LNCaP clone FGC (cell line): ENCODE data around the gene CADPS.
A peak's percentile ranks its signal among the peaks of the same experiment; 100 is the strongest.

Source experiments
- DNase-seq: peaks from one replicate; pipeline ENCODE4 v3.0.0-alpha.2; 2011; ENCODE audit warnings: low read depth
- H3K4me3 ChIP-seq: 2 replicates; pipeline ENCODE4 v1.5.1; 2011; ENCODE audit warnings: mild to moderate bottlenecking, low read depth, low read length, control low read depth
- TF ChIP-seq, protein P1 (sequence below): IDR thresholded peaks from 2 replicates; pipeline ENCODE4 v1.5.1; 2012; ENCODE audit warnings: mild to moderate bottlenecking; ENCODE audit not compliant: control insufficient read depth, insufficient read depth; ENCODE audit errors: extremely low read depth

Gene CADPS

DNA sequence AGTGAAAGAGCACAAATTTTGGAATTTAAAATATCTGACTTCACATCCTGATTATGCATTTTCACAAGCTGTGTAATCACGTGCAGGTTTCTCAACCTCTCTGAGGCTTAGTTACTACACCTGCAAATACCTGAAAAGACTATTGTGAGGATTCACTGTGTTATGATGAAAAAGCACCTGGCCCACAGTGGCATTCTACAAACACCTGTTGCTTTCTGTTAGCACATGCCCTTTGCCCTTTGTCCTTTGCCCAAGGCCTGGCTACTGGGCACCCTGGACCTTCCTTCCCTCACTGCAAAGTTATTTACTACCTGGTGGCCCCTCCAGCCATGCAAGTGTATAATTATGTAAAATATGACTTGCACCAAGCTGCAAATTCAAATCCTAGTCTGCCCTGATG is 227.5 kb downstream of the CADPS start:
- no peak overlapping the region for H3K4me3 ChIP-seq
- TF ChIP-seq, protein P1, sequence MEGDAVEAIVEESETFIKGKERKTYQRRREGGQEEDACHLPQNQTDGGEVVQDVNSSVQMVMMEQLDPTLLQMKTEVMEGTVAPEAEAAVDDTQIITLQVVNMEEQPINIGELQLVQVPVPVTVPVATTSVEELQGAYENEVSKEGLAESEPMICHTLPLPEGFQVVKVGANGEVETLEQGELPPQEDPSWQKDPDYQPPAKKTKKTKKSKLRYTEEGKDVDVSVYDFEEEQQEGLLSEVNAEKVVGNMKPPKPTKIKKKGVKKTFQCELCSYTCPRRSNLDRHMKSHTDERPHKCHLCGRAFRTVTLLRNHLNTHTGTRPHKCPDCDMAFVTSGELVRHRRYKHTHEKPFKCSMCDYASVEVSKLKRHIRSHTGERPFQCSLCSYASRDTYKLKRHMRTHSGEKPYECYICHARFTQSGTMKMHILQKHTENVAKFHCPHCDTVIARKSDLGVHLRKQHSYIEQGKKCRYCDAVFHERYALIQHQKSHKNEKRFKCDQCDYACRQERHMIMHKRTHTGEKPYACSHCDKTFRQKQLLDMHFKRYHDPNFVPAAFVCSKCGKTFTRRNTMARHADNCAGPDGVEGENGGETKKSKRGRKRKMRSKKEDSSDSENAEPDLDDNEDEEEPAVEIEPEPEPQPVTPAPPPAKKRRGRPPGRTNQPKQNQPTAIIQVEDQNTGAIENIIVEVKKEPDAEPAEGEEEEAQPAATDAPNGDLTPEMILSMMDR, result no peak
- DNase-seq, result no peak

DNA sequence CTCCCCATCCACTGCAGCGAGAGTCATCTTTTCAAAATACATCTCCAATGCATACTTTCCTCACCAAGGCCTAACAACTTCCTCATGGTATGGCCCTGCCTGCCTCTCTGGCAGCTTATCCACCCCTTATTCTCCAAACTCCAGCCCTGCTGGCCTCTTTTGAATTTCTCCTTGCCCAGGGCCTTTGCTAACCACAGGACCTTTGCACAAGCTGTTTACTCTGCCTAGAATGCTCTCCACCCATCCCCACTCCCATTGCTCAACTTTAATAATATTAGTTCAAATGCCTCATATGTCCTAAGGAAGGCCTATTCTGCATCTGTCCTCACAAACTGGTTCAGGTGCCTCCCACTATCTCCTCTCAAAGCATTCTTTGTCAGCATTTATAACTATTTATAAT is 230.7 kb downstream of the CADPS start:
- H3K4me3 ChIP-seq, result no peak overlapping the region
- DNase-seq, result no peak
- TF ChIP-seq, protein P1, result no peak

DNA sequence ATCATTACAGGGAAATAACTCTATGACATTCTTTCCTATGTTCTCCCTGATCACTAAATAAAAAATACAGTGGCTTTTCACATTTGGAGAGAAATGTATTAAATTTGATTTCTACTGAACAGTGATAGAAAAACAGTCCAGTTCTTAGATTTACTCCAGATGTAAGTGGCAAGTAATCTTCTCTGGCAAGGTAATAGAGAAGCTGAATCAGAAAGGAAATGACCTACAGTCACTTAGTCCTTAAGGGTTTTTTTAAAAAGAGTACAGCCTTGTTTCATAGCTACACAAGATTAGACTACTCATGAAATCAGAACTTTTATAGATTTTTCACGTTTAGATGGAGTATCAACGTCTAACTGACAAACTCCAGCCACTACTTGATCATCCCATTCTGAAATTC is 236.9 kb downstream of the CADPS start:
- DNase-seq, result no peak
- no peak overlapping the region for H3K4me3 ChIP-seq
- TF ChIP-seq, protein P1, result no peak

DNA sequence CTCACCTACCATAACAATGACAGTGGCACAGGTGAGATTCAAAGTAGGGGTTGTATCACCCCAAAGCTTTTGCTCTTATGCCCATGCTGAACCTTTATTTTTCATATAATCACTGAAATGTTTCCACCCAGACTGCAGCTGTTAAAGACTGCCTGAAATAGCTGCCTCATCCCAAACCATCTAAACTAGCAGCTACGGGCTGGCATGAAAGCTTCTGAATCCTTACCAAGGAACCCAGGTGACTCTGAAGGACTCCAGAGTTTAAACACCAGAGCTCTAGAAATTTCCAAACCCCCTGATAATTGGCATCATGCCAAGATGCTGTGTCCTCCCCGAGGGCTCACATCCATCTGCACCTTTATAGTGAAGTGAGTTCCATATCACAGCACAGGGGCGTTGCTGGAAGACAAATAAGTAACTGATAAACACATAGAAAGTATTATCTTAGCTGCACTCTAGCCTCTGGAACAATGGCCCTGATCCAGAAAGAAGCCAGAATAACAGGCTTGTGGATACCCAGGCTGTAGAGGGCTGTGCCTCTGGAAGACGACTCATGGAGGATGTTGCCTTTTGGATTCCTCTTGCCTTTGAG is 238.9 kb downstream of the CADPS start:
- TF ChIP-seq, protein P1, result no peak
- DNase-seq, result no peak
- no peak overlapping the region for H3K4me3 ChIP-seq

DNA sequence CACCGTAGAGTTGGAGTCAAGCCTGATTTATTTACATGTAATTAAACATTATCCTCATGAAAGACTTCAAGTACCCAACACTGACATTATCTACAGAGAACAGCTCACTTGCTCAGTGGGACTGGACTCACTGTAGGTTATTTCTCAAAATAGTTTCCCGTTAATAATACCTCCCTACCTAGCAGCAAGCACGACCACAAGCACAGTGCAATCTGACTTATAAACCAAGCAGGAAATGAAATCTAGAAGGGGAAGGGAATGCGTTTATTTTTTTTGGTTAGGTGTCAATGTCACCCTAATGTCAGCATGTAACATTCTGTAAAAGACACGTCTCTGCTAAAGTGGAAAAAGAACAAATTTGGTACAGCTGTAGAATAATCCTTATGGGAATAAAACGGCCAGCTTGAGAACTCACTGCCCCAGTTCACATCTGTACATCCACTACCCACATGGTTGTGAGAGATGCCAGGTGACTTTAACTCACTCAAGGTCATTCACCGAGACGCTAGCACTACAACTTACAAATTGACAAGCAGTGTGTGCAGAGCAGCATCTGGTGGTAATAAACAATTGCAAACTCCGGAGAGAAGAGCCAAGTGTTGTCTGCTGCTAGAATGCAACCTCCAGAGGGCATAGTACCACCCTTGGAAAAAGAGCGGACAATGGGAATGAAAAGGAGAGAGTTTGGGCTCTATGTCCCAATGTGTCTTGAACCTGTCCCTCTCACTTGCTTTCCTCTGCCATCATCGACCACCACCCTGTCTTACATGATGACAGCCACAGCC is 242.5 kb downstream of the CADPS start:
- TF ChIP-seq, protein P1, result peak; percentile 38
- H3K4me3 ChIP-seq, result no peak overlapping the region
- DNase-seq, result no peak

DNA sequence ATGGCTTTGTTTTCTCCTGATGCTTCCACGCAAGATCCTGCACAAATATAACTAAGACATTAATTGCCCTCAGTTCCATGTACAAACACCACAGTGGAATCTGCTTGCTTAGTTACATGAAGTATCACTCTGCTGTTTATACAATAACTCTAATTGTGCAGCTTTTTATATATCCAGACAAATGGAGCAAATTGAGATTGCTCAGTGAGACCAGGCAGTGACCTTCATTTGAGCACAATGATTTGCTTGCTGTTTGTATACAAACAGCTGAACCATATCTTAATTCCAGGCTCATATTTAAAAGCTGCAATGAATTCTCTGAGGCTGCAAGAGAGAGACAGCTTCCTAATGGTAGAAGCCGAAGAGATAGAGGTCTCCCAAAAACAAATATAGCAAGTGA is 243.7 kb downstream of the CADPS start:
- no peak for DNase-seq
- no peak overlapping the region for H3K4me3 ChIP-seq
- TF ChIP-seq, protein P1, result no peak
